K562 treated with DMSO at 1 percent for 48 hours (cell line): ENCODE data around the gene NEURL2. TPM values are rescaled to one million over a fixed set of nuclear protein-coding genes. Genes with fewer than 3 reads are reported as not detected.

Source experiments
- total RNA-seq: library from RNA; unstranded; fragments of 300-600 nt; gene quantifications from 2 replicates; pipeline ENCODE4 v1.2.3, GENCODE V29; 2022; ENCODE audit warnings: low replicate concordance; ENCODE audit errors: extremely low read depth

NEURL2 gene, protein sequence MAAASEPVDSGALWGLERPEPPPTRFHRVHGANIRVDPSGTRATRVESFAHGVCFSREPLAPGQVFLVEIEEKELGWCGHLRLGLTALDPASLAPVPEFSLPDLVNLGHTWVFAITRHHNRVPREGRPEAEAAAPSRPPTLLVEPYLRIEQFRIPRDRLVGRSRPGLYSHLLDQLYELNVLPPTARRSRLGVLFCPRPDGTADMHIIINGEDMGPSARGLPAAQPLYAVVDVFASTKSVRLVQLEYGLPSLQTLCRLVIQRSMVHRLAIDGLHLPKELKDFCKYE
- total RNA-seq, result not detected in 2 replicates

DNA sequence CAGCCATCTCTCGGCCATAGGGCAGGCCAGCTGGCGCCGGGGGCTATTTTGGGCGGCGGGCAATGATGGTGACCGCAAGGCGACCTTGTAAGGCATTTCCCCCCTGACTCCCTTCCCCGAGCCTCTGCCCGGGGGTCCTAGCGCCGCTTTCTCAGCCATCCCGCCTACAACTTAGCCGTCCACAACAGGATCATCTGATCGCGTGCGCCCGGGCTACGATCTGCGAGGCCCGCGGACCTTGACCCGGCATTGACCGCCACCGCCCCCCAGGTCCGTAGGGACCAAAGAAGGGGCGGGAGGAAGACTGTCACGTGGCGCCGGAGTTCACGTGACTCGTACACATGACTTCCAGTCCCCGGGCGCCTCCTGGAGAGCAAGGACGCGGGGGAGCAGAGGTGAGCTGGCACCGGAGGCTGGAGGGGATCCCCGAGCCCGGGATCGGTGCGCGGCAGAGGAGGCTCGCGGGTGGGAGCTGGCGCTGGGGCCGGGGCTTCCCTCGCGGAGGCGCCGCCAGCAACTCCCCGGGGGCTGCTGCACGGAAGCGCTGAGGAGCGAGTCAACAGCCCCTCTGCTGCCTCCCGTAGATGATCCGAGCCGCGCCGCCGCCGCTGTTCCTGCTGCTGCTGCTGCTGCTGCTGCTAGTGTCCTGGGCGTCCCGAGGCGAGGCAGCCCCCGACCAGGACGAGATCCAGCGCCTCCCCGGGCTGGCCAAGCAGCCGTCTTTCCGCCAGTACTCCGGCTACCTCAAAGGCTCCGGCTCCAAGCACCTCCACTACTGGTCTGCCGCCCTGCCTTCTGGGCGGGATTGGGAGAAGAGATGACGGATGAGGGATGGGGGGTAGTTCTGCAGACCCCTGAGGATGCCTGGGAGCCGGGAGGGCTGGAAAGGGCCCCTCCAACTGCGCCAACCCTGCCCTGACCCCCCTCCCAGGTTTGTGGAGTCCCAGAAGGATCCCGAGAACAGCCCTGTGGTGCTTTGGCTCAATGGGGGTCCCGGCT is at the start of gene NEURL2, which contains the start of gene CTSA:
Gene NEURL2 (minus strand): TSS at position 224 of the 999 bp plus-strand sequence. CDS start 217 bp downstream, at position 7.
Gene CTSA (plus strand): TSS at position 351 of the 999 bp plus-strand sequence. CDS start 234 bp downstream, at position 585.

DNA sequence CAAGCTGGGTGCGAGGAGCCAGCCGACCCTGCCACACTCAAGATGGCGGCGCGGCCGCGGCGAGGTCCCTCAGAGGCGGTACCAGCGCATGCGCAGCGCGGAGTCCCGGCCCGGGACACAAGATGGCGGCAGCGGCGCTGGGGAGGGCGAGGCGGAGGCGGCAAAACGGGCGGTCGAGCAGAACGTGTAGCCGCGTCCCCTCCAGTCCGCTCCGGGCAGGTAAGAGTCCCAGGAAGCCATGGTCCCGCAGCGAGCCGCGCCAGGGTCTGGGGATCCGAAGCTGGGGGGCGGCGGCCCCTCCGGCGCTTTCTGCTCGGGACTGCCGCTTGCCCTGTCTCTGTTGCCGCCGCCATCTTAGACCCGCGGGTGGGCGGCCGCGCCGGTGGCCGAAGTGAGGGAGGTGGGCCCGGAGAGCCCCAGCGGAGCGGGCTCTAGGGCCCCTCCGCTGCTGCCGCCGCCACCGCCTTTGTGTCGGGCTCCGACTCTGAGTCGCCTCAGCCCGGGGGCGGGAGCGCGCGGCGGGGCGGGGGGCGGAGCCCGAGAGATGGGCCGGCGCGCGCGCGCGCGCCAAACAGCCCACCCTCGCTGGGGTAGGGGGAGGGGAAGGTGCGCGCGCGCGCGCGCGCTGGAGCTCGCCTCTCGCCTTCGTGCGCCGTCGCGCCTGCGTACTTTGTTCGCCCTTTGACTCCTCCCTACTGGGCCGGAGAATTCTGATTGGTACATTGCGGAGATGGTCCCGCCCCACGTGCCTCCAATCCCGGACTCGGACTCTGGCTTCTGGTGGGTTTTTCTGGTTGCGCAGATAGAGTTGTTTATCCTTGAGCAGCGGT is 43.8 kb upstream of the NEURL2 start, which contains the start of gene PCIF1:
Gene PCIF1 (plus strand): TSS at position 98 of the 830 bp plus-strand sequence. CDS start 4,317 bp downstream, outside the sequence.

DNA sequence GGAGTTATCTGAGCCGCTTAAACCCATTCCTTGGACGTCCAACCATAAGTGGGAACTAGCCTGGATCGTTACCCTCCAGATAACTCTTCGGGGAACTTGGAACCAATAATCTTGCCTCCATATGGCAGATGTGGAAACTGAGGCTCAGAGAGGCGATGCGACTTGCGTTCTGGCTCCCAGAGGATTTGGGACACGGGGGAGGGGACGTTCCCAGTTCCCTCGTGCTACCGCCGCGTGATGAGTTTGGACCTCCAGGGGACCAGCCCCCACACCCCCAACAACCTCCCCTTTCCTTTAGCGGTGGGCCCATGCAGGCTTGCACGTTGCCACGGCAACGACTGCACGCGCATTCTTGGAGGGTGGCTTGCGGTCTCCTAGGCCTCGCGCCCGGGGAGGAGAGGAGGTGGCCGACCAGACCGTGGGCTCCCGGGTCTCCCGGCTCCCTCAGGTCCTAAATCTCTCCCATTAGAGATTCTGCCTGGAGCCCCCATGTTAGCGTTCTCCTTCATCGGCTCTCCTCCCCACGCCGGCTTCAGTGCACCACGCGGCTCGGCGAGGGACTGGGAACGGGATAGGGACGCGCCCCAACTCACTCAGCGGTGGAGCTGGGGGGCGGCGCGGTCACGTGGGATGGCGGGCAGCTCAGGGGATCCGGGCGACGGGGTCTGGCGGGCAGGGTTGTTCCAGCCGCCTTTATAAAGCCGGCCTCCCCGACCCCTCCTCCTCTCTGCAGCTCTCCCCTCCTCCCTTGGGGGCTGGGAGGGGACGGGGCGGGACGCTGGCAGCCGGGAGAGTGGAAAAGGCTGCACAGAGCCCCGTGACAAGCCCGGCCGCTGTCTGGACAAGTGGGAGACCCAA is 20.7 kb upstream of the NEURL2 start, which contains the start of gene PLTP:
Gene PLTP (minus strand): TSS at position 670 of the 858 bp plus-strand sequence. CDS start 703 bp downstream, outside the sequence.

DNA sequence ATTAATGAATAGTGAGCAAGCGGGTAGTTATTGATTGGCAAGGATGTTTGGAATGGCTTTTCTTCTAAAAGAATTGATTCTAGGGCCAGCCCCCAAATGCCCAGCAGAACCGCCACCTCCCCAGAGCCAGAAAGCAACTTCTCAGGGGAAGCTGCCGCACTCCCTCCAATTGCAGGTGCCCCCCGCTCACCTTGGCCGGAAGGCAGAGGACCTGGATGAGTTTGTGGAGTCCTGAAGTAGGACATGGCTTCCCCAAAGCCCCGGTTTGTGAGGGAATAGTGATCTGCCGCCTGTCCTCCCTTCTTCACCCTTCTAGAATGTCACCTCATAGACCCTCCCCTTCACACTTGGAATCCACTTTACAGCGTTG is 3.7 kb downstream of the NEURL2 start, which contains the start of gene SPATA25:
Gene SPATA25 (minus strand): TSS at position 277 of the 370 bp plus-strand sequence. CDS start 32 bp downstream, at position 245.

DNA sequence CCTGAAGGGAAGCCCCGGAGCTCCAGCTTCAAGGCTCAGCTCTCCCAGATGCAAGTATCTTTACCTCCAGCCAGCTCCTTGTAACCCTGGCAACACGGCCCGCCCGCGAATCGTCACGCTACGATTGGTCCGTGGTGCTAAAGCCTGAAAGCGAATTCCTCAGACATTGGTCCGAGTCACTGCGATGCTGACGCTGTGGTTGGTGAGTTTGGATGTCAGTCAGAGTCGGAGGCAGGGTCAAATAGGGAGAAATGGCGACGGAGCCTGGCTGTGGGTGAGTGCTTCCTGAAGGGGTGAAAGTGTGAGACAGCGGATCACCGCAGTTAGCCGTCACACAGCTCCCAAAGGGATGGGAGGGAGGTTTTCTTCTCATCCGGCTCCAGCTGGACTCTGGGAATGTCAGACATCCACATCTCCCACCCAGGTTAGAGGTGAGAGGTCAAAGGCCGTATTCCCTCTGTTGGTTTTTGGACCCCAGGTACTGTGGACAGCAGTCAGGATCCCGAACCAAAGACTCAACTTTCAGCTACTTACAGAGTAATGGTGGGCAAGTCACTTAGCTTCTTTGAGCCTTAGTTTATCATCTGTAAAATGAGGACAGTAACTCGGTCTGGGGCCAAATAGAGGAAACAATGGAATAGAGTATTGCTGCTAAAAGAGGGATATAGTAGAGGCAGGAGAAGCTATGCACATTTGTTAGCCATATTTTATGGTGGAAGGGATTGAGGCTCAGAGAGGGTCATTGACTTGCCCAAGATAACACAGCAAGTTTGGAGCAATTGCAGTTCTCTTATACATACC is 9.8 kb downstream of the NEURL2 start, which contains the start of gene ZSWIM1:
Gene ZSWIM1 (plus strand): TSS at position 240 of the 801 bp plus-strand sequence. CDS start 1,366 bp downstream, outside the sequence.

DNA sequence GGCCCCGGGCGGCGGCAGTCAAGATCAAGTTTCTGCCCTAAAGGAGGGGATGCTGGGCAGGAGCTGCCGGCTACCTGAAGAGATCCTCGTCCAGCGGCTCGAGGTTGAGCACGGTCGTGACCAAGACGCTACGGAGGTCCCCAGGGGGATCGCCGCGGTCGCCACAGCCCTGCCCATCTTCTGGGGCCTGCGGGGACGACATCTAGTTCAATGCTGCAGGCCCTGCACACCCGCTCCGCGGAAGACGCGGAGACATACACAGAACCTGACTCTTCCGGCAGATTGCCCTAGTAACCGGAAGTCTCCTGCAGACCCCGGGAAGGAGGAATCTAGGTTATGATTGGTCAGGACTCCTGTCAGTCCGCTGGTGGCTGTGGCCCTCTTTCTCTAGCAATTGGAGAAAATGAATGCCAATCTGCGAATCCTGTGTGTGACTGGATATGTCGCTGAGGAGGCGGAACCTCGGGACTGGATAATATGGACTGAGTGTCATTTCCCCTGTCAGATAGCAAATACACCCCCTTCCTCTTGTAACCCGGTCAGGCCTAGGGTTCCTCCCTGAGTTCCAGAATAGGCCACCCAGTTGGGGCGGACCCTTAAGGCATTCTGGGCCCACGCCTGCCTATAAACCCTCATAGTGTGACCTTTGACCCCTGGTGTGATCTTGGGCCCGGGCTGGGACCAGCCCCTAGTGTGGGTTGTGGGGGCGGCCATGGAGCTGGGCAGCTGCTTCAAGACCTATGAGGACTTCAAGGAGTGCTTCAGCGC is 33.7 kb downstream of the NEURL2 start, which contains the start of the genes ACOT8 and ZSWIM3:
Gene ACOT8 (minus strand): TSS at position 279 of the 768 bp plus-strand sequence. CDS start 77 bp downstream, at position 202.
Gene ZSWIM3 (plus strand): TSS at position 501 of the 768 bp plus-strand sequence. CDS start 212 bp downstream, at position 713.

Other genes with a start within 250 kb of the NEURL2 start
- gene WFDC11, start 221.0 kb downstream of the NEURL2 start, total RNA-seq, result not detected in 2 replicates
- gene WFDC13, start 189.2 kb downstream of the NEURL2 start, total RNA-seq, result not detected in 2 replicates
- gene WFDC10B, start 186.2 kb downstream of the NEURL2 start, total RNA-seq, result not detected in 2 replicates
- gene SPINT4, start 168.9 kb downstream of the NEURL2 start, total RNA-seq, result not detected in 2 replicates
- gene WFDC3, start 99.3 kb downstream of the NEURL2 start, total RNA-seq, result not detected in 2 replicates
- gene DNTTIP1, start 99.3 kb downstream of the NEURL2 start, total RNA-seq, result not detected in 2 replicates
- not detected in 2 replicates for gene UBE2C, start 78.6 kb downstream of the NEURL2 start, total RNA-seq
- gene TNNC2, start 63.9 kb downstream of the NEURL2 start, total RNA-seq, result not detected in 2 replicates
- gene SNX21, start 57.4 kb downstream of the NEURL2 start, total RNA-seq, result not detected in 2 replicates
- not detected in 2 replicates for gene ACOT8, start 33.8 kb downstream of the NEURL2 start, total RNA-seq
- gene ZSWIM3, start 33.6 kb downstream of the NEURL2 start, total RNA-seq, result not detected in 2 replicates
- not detected in 2 replicates for gene ZSWIM1, start 10.0 kb downstream of the NEURL2 start, total RNA-seq
- not detected in 2 replicates for gene SPATA25, start 3.6 kb downstream of the NEURL2 start, total RNA-seq
- gene CTSA, start 127 bp upstream of the NEURL2 start, total RNA-seq, result not detected in 2 replicates
- gene PLTP, start 20.9 kb upstream of the NEURL2 start, total RNA-seq, result not detected in 2 replicates
- gene PCIF1, start 43.5 kb upstream of the NEURL2 start, total RNA-seq, result not detected in 2 replicates
- not detected in 2 replicates for gene ZNF335, start 81.0 kb upstream of the NEURL2 start, total RNA-seq
- not detected in 2 replicates for gene MMP9, start 117.7 kb upstream of the NEURL2 start, total RNA-seq
- not detected in 2 replicates for gene SLC12A5, start 138.0 kb upstream of the NEURL2 start, total RNA-seq
- not detected in 2 replicates for gene NCOA5, start 198.8 kb upstream of the NEURL2 start, total RNA-seq
- not detected in 2 replicates for gene CD40, start 227.1 kb upstream of the NEURL2 start, total RNA-seq